ENCODE measurements around the gene NUF2. TPM values are rescaled to one million over a fixed set of nuclear protein-coding genes. Genes with fewer than 3 reads are reported as not detected.

NUF2 gene
- total RNA-seq, 2 experiments from 2014 or later: 86.1 to 92.5 TPM

DNA sequence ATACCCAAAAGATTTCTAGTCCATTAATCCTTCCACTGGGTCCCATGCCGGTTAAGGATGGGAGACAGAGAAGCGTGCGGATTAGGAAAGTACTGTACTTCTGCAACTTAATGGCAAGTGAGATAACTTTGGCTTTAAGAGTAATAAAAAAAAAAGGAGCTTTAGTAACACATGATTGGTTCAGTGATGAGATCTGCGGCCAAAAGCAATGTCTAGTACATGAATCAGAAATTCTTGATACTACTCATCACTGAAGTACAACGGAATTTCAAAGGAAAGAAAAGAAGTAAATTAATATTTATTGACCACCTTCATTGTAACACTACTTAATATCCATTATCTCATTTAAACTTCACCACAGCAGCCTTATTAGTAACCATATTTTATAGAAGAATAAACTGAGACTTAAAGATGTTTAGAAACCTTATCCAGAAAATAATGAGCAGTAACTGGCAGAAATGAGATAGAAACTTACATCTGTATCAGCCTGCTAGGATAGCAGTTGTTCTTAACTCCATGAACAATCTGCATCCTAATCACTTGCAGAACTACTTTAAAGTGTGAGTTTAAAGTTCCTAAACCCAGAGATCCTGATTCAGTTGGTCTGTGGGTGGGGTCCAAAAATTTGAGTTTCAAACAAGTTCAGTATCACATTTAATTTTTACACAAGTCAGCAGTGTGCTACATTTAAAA, 14.1 kb upstream of the NUF2 start:
- ChIA-PET CTCF (ENCODE audit: unreplicated experiment) (no interaction called here), POLR2A (no interaction called here)
- intact Hi-C loops (cut with micrococcal nuclease; ENCODE audit: unreplicated experiment): no loop called here
- Histone ChIP-seq H3K4me3 (ENCODE audit: low read depth, low read length, poor library complexity, severe bottlenecking) (no peak overlapping the region), H3K27ac (ENCODE audit: low read depth, low read length, poor library complexity, severe bottlenecking) (no peak overlapping the region), H3K4me2 (ENCODE audit: low read length) (no peak overlapping the region), H3K36me3 (ENCODE audit: insufficient read depth, low read length) (peaks cover 37% of the 10 kb centered on the region), H3K4me1 (ENCODE audit: insufficient read depth, low read length, poor library complexity, severe bottlenecking) (no peaks in the 10 kb centered on the region), H2AFZ (ENCODE audit: low read length) (no peak overlapping the region), H3K9me2 (ENCODE audit: insufficient read depth, low read length) (no peaks in the 10 kb centered on the region), H3K9me3 (ENCODE audit: low read length) (no peaks in the 10 kb centered on the region), H4K20me1 (ENCODE audit: insufficient read depth, low read length) (peaks cover 3% of the 10 kb centered on the region; the same call in 1 of the 2 replicates), H3K79me2 (ENCODE audit: insufficient read depth, low read depth, low read length) (no peaks in the 10 kb centered on the region)
- TF ChIP-seq EZH2phosphoT487 (IDR thresholded peaks at IDR 0.05; ENCODE audit: borderline replicate concordance, low read depth, low read length): no peak
- TF ChIP-seq CTCF (conservative IDR thresholded peaks at IDR 0.05; ENCODE audit: low read length): no peak
- no peak for DNase-seq (ENCODE audit: low spot score)
- no TSS peak for BruUV-seq (replicated peaks)

GRCh38 chr1:163308811-163309210, 12.9 kb upstream of the NUF2 start:
- Histone ChIP-seq H3K9me2 (ENCODE audit: insufficient read depth, low read length) (no peaks in the 10 kb centered on the region), H4K20me1 (ENCODE audit: insufficient read depth, low read length) (peaks cover 3% of the 10 kb centered on the region; the same call in 1 of the 2 replicates), H3K79me2 (ENCODE audit: insufficient read depth, low read depth, low read length) (no peaks in the 10 kb centered on the region), H3K4me3 (ENCODE audit: low read depth, low read length, poor library complexity, severe bottlenecking) (no peak overlapping the region), H3K4me2 (ENCODE audit: low read length) (no peak overlapping the region), H3K36me3 (ENCODE audit: insufficient read depth, low read length) (peaks cover 29% of the 10 kb centered on the region), H3K9me3 (ENCODE audit: low read length) (no peaks in the 10 kb centered on the region), H3K4me1 (ENCODE audit: insufficient read depth, low read length, poor library complexity, severe bottlenecking) (no peaks in the 10 kb centered on the region), H3K27ac (ENCODE audit: low read depth, low read length, poor library complexity, severe bottlenecking) (no peak overlapping the region), H2AFZ (ENCODE audit: low read length) (no peak overlapping the region)
- intact Hi-C loops (cut with micrococcal nuclease; ENCODE audit: unreplicated experiment): no loop called here
- BruUV-seq (replicated peaks): no TSS peak
- DNase-seq (ENCODE audit: low spot score): no peak
- POLR2A ChIA-PET: no interaction called here
- CTCF ChIA-PET (ENCODE audit: unreplicated experiment): no interaction called here
- TF ChIP-seq CTCF (conservative IDR thresholded peaks at IDR 0.05; ENCODE audit: low read length) (no peak), EZH2phosphoT487 (IDR thresholded peaks at IDR 0.05; ENCODE audit: borderline replicate concordance, low read depth, low read length) (no peak)

DNA sequence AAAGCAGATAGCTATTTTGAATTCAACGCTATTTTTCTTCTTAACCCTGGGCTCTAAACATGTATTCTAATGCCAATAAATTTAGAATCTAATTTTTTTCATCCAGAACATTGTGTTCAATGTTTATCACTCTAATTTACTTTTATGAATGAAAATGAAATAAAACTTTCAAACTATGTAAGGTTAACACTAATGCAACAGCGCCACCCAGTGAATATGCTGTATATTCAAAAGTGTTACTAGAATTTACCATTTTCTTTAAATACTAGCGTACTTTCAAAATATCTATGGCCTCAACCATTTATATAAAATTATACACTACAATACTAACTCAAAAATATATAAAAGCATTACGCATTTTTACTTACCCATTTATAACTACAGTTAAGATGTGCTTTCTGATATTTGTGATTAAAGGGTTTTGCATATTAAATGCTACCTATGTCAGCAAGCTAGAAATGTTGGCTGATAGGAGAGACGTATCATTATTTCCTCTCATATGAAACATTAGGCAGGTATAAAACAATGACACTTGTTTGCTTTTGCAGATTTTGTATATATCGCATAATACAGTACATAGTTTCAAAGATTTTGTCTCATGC, 5.9 kb upstream of the NUF2 start:
- DNase-seq (ENCODE audit: low spot score): peak; percentile 62
- H2AFZ ChIP-seq (ENCODE audit: low read length): no peak overlapping the region
- H3K27ac ChIP-seq (ENCODE audit: low read depth, low read length, poor library complexity, severe bottlenecking): no peak overlapping the region
- BruUV-seq (replicated peaks): no TSS peak
- intact Hi-C loops (cut with micrococcal nuclease; ENCODE audit: unreplicated experiment): loop anchor here (1.0 to 5.0 kb wide), 4 partner anchors 144 to 461 kb away; no protein-coding TSS in a partner anchor
- no peaks in the 10 kb centered on the region for H3K9me3 ChIP-seq (ENCODE audit: low read length)
- POLR2A ChIA-PET: no interaction called here
- H3K36me3 ChIP-seq (ENCODE audit: insufficient read depth, low read length): peaks cover 54% of the 10 kb centered on the region
- CTCF ChIA-PET (ENCODE audit: unreplicated experiment): interaction anchor here (0.6 kb wide), 1 partner anchor 13 kb away, joined by 3 read pairs; no protein-coding TSS in a partner anchor
- H3K4me2 ChIP-seq (ENCODE audit: low read length): no peak overlapping the region
- H3K4me1 ChIP-seq (ENCODE audit: insufficient read depth, low read length, poor library complexity, severe bottlenecking): peaks cover 6% of the 10 kb centered on the region
- H3K4me3 ChIP-seq (ENCODE audit: low read depth, low read length, poor library complexity, severe bottlenecking): no peak overlapping the region
- H3K9me2 ChIP-seq (ENCODE audit: insufficient read depth, low read length): no peaks in the 10 kb centered on the region
- H4K20me1 ChIP-seq (ENCODE audit: insufficient read depth, low read length): no peaks in the 10 kb centered on the region
- TF ChIP-seq EZH2phosphoT487 (IDR thresholded peaks at IDR 0.05; ENCODE audit: borderline replicate concordance, low read depth, low read length) (no peak), CTCF (conservative IDR thresholded peaks at IDR 0.05; ENCODE audit: low read length) (peak; percentile 98)
- peaks cover 10% of the 10 kb centered on the region for H3K79me2 ChIP-seq (ENCODE audit: insufficient read depth, low read depth, low read length)

All from OCI-LY7 (cell line).